Measurements from ENCODE around the gene TBC1D22B. TPM values are rescaled to one million over a fixed set of nuclear protein-coding genes. Genes with fewer than 3 reads are reported as not detected.

The TBC1D22B gene
- polyA plus RNA-seq, 4 donors = 6.4 to 11.2 (median 8.6) TPM

DNA sequence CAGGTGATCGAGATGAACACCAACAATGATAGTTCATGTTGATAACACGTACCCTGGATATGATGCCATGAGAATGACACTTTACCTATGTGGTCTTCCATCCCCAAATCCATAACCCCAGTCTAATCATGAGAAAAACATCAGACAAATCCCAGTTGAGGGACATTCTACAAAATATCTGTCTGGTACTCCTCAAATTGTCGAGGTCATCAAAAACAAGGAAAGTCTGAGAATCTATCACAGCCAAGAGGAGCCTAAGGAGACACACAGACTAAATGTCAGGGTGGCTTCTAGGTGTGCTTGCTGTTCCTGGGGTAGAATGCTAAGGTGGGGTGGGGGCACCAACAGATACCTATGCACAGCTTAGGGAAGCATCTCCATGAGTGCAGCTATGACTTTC lies 93.5 kb downstream of the TBC1D22B start:
- H3K4me1 ChIP-seq (ENCODE audit: control insufficient read depth in 3 of 3, insufficient read depth in 2 of 3, low read depth in 1 of 3, low read length in 2 of 3) = peaks cover 0 to 3% (median 0%) of the 10 kb centered on the region in 3 donors
- no peaks in the 10 kb centered on the region for H3K27me3 ChIP-seq (ENCODE audit: control insufficient read depth in 3 of 3, insufficient read depth in 3 of 3, low read length in 3 of 3)
- DNase-seq (no peak), FAIRE-seq (no peak)
- H3K36me3 ChIP-seq (ENCODE audit: control insufficient read depth in 3 of 3, insufficient read depth in 2 of 3, low read depth in 1 of 3, low read length in 3 of 3) = no peaks in the 10 kb centered on the region
- WGBS, 3 donors = 87 to 91% (median 90%) methylated on average over 3 of the region's 3 CpGs
- no peak overlapping the region for H3K4me3 ChIP-seq (ENCODE audit: low read depth in 1 of 3, low read length in 3 of 3)
- no peaks in the 10 kb centered on the region for H3K9me3 ChIP-seq (ENCODE audit: control insufficient read depth in 2 of 2, insufficient read depth in 1 of 2, low read depth in 1 of 2, low read length in 1 of 2)
- no peak overlapping the region for H3K27ac ChIP-seq (ENCODE audit: low read depth in 1 of 3, low read length in 2 of 3)

DNA sequence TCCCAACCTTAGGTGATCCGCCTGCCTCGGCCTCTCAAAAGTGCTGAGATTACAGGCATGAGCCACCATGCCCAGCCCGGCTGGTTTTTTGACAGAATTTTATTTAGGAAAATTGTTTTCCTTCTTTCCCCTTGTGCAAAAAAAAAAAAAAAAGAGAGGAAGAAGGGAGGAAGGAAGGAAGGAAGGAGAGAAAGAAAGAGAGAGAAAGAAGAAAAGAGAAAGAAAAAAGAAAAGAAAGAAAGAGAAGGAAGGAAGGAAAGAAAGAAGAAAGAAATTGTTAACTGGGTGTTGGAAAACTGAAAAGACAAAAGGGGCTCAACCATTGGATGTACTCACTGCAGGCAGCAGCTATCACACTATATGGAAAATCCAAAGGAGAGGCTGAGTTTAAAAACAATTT lies 94.8 kb downstream of the TBC1D22B start:
- Histone ChIP-seq H3K27ac (ENCODE audit: low read depth in 1 of 3, low read length in 2 of 3) (no peak overlapping the region), H3K9me3 (ENCODE audit: control insufficient read depth in 2 of 2, insufficient read depth in 1 of 2, low read depth in 1 of 2, low read length in 1 of 2) (no peaks in the 10 kb centered on the region), H3K4me3 (ENCODE audit: low read depth in 1 of 3, low read length in 3 of 3) (no peak overlapping the region), H3K4me1 (ENCODE audit: control insufficient read depth in 3 of 3, insufficient read depth in 2 of 3, low read depth in 1 of 3, low read length in 2 of 3) (peaks cover 0 to 3% (median 0%) of the 10 kb centered on the region in 3 donors), H3K36me3 (ENCODE audit: control insufficient read depth in 3 of 3, insufficient read depth in 2 of 3, low read depth in 1 of 3, low read length in 3 of 3) (no peaks in the 10 kb centered on the region), H3K27me3 (ENCODE audit: control insufficient read depth in 3 of 3, insufficient read depth in 3 of 3, low read length in 3 of 3) (no peaks in the 10 kb centered on the region)
- WGBS, 3 donors = 91 to 96% (median 95%) methylated on average over 3 of the region's 3 CpGs
- DNase-seq (no peak), FAIRE-seq (no peak)

DNA sequence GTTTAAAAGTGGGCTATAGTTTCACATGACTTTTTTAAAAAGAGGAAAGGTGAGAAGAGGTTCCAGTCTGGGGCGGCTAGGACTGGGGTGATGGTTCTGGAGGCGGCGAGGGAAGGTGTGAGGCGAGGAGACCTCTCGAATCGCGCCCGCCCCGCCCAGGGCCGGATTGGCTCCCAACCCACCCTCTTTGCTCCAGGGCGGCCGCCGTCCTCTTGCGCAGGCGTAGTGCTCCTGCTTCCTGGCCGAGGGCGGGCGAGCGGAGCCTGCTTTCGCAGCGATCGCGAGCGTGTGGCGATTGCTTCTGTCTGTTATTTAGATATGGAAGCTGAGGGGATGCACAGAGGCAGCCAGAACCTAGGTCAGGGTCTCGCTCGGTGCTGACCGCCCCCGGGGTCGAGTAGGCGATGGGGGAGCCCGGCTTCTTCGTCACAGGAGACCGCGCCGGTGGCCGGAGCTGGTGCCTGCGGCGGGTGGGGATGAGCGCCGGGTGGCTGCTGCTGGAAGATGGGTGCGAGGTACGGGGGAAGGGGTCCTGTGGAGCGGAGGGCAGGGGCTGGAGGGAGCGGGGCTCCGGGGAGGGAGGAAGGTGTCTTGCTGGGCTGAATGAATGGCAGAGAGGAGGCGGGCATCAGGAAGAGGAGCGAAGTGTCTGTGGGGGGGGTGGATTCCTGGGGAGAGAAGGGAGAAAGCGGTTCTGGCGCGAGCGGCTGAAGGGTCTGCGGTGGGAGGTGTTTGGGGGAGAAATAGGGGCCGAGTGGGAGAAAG lies 96.4 kb downstream of the TBC1D22B start, which contains the start of gene RNF8:
TSS of gene RNF8 (plus strand) at position 223 of the 765 bp plus-strand sequence. CDS start at position 405, 182 bp downstream.
- peak within 1 kb of the TSS in 2 of 3 donors; percentile 57 to 58 for H3K27ac ChIP-seq (ENCODE audit: low read depth in 1 of 3, low read length in 2 of 3)
- FAIRE-seq = no peak
- WGBS, 3 donors = 0 to 1% (median 0%) methylated on average over 51 to 54 of the region's 54 CpGs

DNA sequence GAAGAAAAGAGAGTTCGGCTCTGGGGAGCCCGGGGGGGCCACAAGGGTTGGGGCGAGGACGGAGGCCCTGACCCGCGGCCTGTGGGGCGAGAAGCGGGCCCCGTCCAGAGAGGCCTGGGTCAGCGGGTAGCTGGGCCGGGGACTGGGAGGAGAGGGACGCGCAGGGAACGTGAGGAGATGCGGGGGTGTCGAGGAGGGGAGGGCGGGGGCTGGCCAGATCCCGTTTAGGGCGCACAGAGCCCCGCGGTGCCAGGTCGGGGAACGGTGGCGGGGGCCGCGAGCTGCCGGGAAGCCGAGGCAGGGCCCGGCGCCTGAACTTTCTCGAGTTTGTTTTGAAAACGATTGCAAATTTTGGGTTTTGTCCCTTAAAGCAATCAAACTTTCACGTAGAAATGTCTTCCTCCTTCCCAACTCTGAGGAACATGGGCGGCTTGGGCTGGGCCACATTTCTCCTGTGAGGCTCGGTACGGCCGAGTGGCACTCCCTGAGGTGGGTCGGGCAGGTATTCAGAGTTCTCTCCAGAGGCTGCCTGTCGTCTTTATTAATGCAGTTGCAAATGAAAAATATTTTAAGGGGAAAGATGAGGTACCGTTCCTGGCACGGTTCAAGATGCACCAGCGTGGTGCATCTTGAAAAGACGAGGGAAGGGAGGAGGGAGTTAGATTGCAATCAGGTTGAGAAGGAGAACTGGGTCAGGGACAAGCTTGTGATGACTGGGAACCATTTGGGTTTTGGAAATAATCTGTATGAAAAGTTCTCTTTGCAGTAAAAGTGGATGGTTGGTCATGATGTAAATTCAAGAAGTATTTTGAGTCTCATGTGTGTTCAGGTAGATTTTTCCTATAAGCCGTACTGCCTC lies 97.2 kb downstream of the TBC1D22B start:
- Histone ChIP-seq H3K27ac (ENCODE audit: low read depth in 1 of 3, low read length in 2 of 3) (no peak overlapping the region), H3K4me3 (ENCODE audit: low read depth in 1 of 3, low read length in 3 of 3) (peak overlapping the region; percentile 87 to 99 (median 97)), H3K9me3 (ENCODE audit: control insufficient read depth in 2 of 2, insufficient read depth in 1 of 2, low read depth in 1 of 2, low read length in 1 of 2) (no peaks in the 10 kb centered on the region), H3K4me1 (ENCODE audit: control insufficient read depth in 3 of 3, insufficient read depth in 2 of 3, low read depth in 1 of 3, low read length in 2 of 3) (peaks cover 0 to 3% (median 0%) of the 10 kb centered on the region in 3 donors), H3K36me3 (ENCODE audit: control insufficient read depth in 3 of 3, insufficient read depth in 2 of 3, low read depth in 1 of 3, low read length in 3 of 3) (no peaks in the 10 kb centered on the region), H3K27me3 (ENCODE audit: control insufficient read depth in 3 of 3, insufficient read depth in 3 of 3, low read length in 3 of 3) (no peaks in the 10 kb centered on the region)
- 4 to 5% (median 4%) methylated on average over 37 to 44 of the region's 44 CpGs for WGBS, 3 donors
- DNase-seq (peak; percentile 52 to 55), FAIRE-seq (no peak)

More for the DNA sequence above, 96.4 kb downstream of the TBC1D22B start, which contains the start of gene RNF8:
- Histone ChIP-seq H3K27me3 (ENCODE audit: control insufficient read depth in 3 of 3, insufficient read depth in 3 of 3, low read length in 3 of 3) (no peaks in the 10 kb centered on the region), H3K4me3 (ENCODE audit: low read depth in 1 of 3, low read length in 3 of 3) (peak within 1 kb of the TSS; percentile 87 to 99 (median 97)), H3K4me1 (ENCODE audit: control insufficient read depth in 3 of 3, insufficient read depth in 2 of 3, low read depth in 1 of 3, low read length in 2 of 3) (peaks cover 0 to 3% (median 0%) of the 10 kb centered on the region in 3 donors), H3K9me3 (ENCODE audit: control insufficient read depth in 2 of 2, insufficient read depth in 1 of 2, low read depth in 1 of 2, low read length in 1 of 2) (no peaks in the 10 kb centered on the region), H3K36me3 (ENCODE audit: control insufficient read depth in 3 of 3, insufficient read depth in 2 of 3, low read depth in 1 of 3, low read length in 3 of 3) (no peaks in the 10 kb centered on the region)
- peak; percentile 84 to 94 for DNase-seq

DNA sequence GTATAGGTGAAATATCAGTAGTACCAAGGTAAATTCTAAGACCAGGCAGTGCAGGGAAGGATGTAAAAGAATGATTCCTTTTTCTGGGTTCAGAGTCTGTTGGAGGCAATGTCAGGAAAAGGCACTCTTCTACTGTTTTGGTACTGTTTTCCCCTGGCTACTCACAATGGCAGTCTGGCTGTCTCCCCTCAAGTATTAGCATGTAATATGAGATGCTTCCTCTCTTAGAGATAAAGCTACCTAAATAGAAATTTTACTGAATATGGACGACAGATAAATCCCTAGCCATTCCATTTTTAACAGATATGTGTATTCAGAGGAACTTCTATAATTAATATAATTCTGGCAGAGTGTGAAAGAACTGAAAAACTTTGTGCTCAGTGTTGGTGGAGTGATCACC lies 99.7 kb downstream of the TBC1D22B start:
- 60 to 79% (median 64%) methylated on average over 1 of the region's 1 CpG for WGBS, 3 donors

DNA sequence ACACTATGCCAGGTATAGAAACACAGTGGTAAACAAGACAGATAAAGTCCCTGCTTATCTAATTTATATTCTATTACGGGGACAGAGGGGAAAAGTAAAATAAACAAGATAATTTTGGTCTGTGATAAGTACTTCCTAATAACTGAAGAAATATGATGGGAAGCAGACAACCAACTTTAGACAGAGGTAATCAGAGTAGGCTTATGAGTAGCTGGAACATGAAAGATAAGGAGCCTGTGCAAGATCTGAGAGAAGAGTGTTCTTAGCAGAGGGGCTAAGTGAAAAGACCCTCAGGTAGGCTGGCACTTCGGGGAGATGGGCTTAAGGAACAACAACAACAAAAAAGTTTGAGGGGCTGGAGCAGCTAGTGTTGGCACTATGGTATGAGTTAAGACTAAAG lies 100.3 kb downstream of the TBC1D22B start:
- DNase-seq = no peak

More for the DNA sequence above, 99.7 kb downstream of the TBC1D22B start:
- FAIRE-seq = no peak
- Histone ChIP-seq H3K9me3 (ENCODE audit: control insufficient read depth in 2 of 2, insufficient read depth in 1 of 2, low read depth in 1 of 2, low read length in 1 of 2) (no peaks in the 10 kb centered on the region), H3K27me3 (ENCODE audit: control insufficient read depth in 3 of 3, insufficient read depth in 3 of 3, low read length in 3 of 3) (no peaks in the 10 kb centered on the region), H3K27ac (ENCODE audit: low read depth in 1 of 3, low read length in 2 of 3) (no peak overlapping the region), H3K36me3 (ENCODE audit: control insufficient read depth in 3 of 3, insufficient read depth in 2 of 3, low read depth in 1 of 3, low read length in 3 of 3) (peaks cover 4 to 7% (median 4%) of the 10 kb centered on the region in 3 donors), H3K4me3 (ENCODE audit: low read depth in 1 of 3, low read length in 3 of 3) (no peak overlapping the region), H3K4me1 (ENCODE audit: control insufficient read depth in 3 of 3, insufficient read depth in 2 of 3, low read depth in 1 of 3, low read length in 2 of 3) (peaks cover 0 to 3% (median 0%) of the 10 kb centered on the region in 3 donors)
- no peak for DNase-seq

DNA sequence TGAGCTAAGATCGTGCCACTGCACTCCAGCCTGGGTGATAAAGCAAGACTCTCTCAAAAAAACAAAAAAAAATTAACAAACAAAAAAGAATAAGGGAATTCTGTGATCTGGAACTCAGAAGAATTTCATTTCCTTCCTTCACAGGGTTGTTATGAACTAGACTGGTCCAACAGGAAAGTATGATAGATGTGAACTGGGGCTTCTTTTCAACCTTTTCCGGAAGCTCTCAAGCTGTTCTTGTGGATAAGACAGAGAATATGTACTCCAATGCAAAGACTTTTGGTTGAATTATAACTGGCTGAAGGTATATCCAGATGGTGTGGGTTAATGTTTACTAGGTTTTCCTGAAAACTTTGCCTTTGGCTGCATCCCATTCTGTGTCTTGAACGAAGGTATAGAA lies 101.5 kb downstream of the TBC1D22B start:
- Histone ChIP-seq H3K4me1 (ENCODE audit: control insufficient read depth in 3 of 3, insufficient read depth in 2 of 3, low read depth in 1 of 3, low read length in 2 of 3) (peaks cover 0 to 3% (median 0%) of the 10 kb centered on the region in 3 donors), H3K27me3 (ENCODE audit: control insufficient read depth in 3 of 3, insufficient read depth in 3 of 3, low read length in 3 of 3) (no peaks in the 10 kb centered on the region), H3K9me3 (ENCODE audit: control insufficient read depth in 2 of 2, insufficient read depth in 1 of 2, low read depth in 1 of 2, low read length in 1 of 2) (no peaks in the 10 kb centered on the region), H3K27ac (ENCODE audit: low read depth in 1 of 3, low read length in 2 of 3) (no peak overlapping the region), H3K4me3 (ENCODE audit: low read depth in 1 of 3, low read length in 3 of 3) (no peak overlapping the region), H3K36me3 (ENCODE audit: control insufficient read depth in 3 of 3, insufficient read depth in 2 of 3, low read depth in 1 of 3, low read length in 3 of 3) (peaks cover 4 to 9% (median 4%) of the 10 kb centered on the region in 3 donors)
- 73 to 77% (median 76%) methylated on average over 3 of the region's 3 CpGs for WGBS, 3 donors
- FAIRE-seq (no peak), DNase-seq (no peak)

More for the DNA sequence above, 100.3 kb downstream of the TBC1D22B start:
- FAIRE-seq = no peak
- peaks cover 4 to 9% (median 4%) of the 10 kb centered on the region in 3 donors for H3K36me3 ChIP-seq (ENCODE audit: control insufficient read depth in 3 of 3, insufficient read depth in 2 of 3, low read depth in 1 of 3, low read length in 3 of 3)
- H3K27me3 ChIP-seq (ENCODE audit: control insufficient read depth in 3 of 3, insufficient read depth in 3 of 3, low read length in 3 of 3) = no peaks in the 10 kb centered on the region
- H3K9me3 ChIP-seq (ENCODE audit: control insufficient read depth in 2 of 2, insufficient read depth in 1 of 2, low read depth in 1 of 2, low read length in 1 of 2) = no peaks in the 10 kb centered on the region
- H3K4me1 ChIP-seq (ENCODE audit: control insufficient read depth in 3 of 3, insufficient read depth in 2 of 3, low read depth in 1 of 3, low read length in 2 of 3) = peaks cover 0 to 3% (median 0%) of the 10 kb centered on the region in 3 donors
- no peak overlapping the region for H3K27ac ChIP-seq (ENCODE audit: low read depth in 1 of 3, low read length in 2 of 3)
- H3K4me3 ChIP-seq (ENCODE audit: low read depth in 1 of 3, low read length in 3 of 3) = no peak overlapping the region
- WGBS, 3 donors = 57 to 74% (median 73%) methylated on average over 2 of the region's 2 CpGs

DNA sequence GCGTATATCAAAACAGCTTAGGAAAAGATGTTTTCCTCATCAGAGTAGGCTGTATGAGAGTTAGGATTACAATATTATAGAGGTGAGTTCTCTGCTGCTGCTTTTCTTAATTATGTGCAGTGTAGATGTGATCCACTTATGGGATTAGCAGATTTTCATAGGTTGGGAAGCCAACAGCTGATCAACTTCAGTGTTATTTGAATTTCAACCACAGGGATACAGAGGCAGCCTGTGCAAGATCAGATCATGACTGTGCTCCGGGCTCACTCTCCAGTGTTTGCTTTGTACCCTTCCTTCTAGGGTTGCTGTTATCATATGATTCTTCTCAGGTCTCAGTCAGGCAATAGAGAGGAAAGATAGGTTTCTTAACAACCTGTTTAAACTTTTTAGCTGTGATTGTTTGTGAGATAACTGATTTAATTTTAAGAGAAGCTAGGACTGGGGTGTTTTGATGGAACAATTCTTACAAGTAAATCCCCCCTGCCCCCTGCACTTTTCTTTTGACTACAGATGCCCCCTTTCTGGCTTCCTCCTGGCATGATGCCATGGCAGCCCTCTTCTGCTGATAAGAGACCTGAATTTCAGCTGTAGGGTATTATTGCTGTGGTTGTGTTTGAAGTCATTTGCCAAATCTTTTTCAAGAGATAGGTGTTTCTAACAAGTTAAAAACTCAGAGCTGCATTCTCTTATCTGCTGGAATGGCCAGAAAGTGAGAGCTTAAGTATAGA lies 104.7 kb downstream of the TBC1D22B start:
- 68 to 83% (median 77%) methylated on average over 2 of the region's 2 CpGs for WGBS, 3 donors
- peaks cover 4 to 9% (median 5%) of the 10 kb centered on the region in 3 donors for H3K36me3 ChIP-seq (ENCODE audit: control insufficient read depth in 3 of 3, insufficient read depth in 2 of 3, low read depth in 1 of 3, low read length in 3 of 3)

More for the DNA sequence above, 104.7 kb downstream of the TBC1D22B start:
- no peak for DNase-seq
- Histone ChIP-seq H3K4me1 (ENCODE audit: control insufficient read depth in 3 of 3, insufficient read depth in 2 of 3, low read depth in 1 of 3, low read length in 2 of 3) (no peaks in the 10 kb centered on the region), H3K9me3 (ENCODE audit: control insufficient read depth in 2 of 2, insufficient read depth in 1 of 2, low read depth in 1 of 2, low read length in 1 of 2) (no peaks in the 10 kb centered on the region), H3K4me3 (ENCODE audit: low read depth in 1 of 3, low read length in 3 of 3) (no peak overlapping the region), H3K27me3 (ENCODE audit: control insufficient read depth in 3 of 3, insufficient read depth in 3 of 3, low read length in 3 of 3) (no peaks in the 10 kb centered on the region), H3K27ac (ENCODE audit: low read depth in 1 of 3, low read length in 2 of 3) (no peak overlapping the region)
- FAIRE-seq = no peak

Measured in small intestine (tissue), 7 donors.